Osteoblast (primary cell): ENCODE measurements around the gene CEP57. TPM values are rescaled to one million over a fixed set of nuclear protein-coding genes. Genes with fewer than 3 reads are reported as not detected.

Experiments used
- DNase-seq: peaks from one replicate; pipeline ENCODE4 v3.0.0; 2011; ENCODE audit warnings: low spot score, mixed read lengths; ENCODE audit not compliant: insufficient read length; ENCODE audit errors: missing footprints
- H2AFZ ChIP-seq: 2 replicates; pipeline ENCODE4 v1.6.0; 2011; ENCODE audit warnings: mild to moderate bottlenecking, low read length
- H3K27ac ChIP-seq: 2 replicates; pipeline ENCODE4 v1.5.1; 2011; ENCODE audit warnings: mild to moderate bottlenecking, low read depth, low read length, moderate library complexity
- H3K27me3 ChIP-seq: 2 replicates; pipeline ENCODE4 v1.6.0; 2012; ENCODE audit warnings: mild to moderate bottlenecking, control low read depth, inconsistent platforms, low read length, moderate library complexity; ENCODE audit not compliant: insufficient read depth
- H3K36me3 ChIP-seq: 2 replicates; pipeline ENCODE4 v1.5.1; 2011; ENCODE audit warnings: mild to moderate bottlenecking, low read length, control low read depth, moderate library complexity; ENCODE audit not compliant: insufficient read depth
- H3K4me1 ChIP-seq: 2 replicates; pipeline ENCODE4 v1.5.1; 2011; ENCODE audit warnings: mild to moderate bottlenecking, low read length, control low read depth, moderate library complexity; ENCODE audit not compliant: insufficient read depth
- H3K4me2 ChIP-seq: 2 replicates; pipeline ENCODE4 v1.6.0; 2011; ENCODE audit warnings: mild to moderate bottlenecking, low read length; ENCODE audit not compliant: insufficient read depth
- H3K4me3 ChIP-seq: fragments of 200-600 bp; sonication (generic); 3 replicates; pipeline ENCODE4 v1.5.1; 2012; ENCODE audit warnings: mild to moderate bottlenecking, low read length, inconsistent platforms; ENCODE audit not compliant: insufficient read depth
- H3K79me2 ChIP-seq: 2 replicates; pipeline ENCODE4 v1.6.0; 2012; ENCODE audit warnings: mild to moderate bottlenecking, low read length, control low read depth, inconsistent platforms; ENCODE audit not compliant: insufficient read depth
- H3K9me3 ChIP-seq: 2 replicates; pipeline ENCODE4 v1.5.1; 2011; ENCODE audit warnings: low read depth, low read length, control low read depth
- H4K20me1 ChIP-seq: 2 replicates; pipeline ENCODE4 v1.6.0; 2012; ENCODE audit warnings: mild to moderate bottlenecking, low read length, control low read depth; ENCODE audit not compliant: insufficient read depth
- total RNA-seq: library from RNA; depleted of rRNA; stranded (reverse); fragments of >200 nt; gene quantifications from 2 replicates; pipeline ENCODE4 v1.2.3, GENCODE V29; 2012
- TF ChIP-seq, protein P1 (sequence below): IDR thresholded peaks from 2 replicates; pipeline ENCODE4 v1.5.1; 2011; ENCODE audit warnings: mild to moderate bottlenecking, low read depth, low read length, moderate library complexity; ENCODE audit errors: extremely low read depth

Gene CEP57
- total RNA-seq, 1 donor, result 42.7 TPM

DNA sequence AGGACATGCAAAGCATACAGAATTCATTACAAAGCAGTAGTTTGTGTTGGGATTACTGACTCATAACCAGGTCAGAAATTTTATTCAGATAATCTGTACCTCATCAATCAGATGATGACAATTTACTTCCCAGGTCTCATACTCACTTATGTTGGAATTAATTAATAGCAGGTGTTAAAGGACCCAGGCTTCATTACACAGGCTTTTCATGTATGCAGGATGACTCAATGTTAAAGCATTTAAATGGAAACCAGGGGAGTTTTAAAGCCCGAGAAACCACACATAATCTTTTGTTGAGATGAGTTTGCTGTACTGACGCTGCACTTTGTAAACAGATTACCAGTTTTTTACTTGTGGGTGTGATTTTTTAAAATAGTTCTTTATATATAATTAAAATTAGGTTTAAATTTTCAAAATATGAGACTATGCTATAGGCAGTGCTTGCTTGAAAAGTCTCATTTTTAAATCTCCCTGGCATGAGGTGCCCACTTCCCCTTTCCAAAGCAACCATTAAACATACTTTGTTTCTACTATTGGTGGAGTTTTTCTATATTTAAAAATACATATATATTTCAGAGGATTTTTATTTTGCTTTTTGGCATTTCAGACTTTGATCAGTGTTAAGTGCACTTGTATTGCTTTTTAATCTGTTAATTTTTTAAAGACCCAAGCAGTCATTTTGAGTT is 41.0 kb downstream of the CEP57 start:
- DNase-seq, result no peak
- H3K9me3 ChIP-seq, result no peaks in the 10 kb centered on the region
- H2AFZ ChIP-seq, result no peak overlapping the region
- no peak overlapping the region for H3K4me3 ChIP-seq
- TF ChIP-seq, protein P1, sequence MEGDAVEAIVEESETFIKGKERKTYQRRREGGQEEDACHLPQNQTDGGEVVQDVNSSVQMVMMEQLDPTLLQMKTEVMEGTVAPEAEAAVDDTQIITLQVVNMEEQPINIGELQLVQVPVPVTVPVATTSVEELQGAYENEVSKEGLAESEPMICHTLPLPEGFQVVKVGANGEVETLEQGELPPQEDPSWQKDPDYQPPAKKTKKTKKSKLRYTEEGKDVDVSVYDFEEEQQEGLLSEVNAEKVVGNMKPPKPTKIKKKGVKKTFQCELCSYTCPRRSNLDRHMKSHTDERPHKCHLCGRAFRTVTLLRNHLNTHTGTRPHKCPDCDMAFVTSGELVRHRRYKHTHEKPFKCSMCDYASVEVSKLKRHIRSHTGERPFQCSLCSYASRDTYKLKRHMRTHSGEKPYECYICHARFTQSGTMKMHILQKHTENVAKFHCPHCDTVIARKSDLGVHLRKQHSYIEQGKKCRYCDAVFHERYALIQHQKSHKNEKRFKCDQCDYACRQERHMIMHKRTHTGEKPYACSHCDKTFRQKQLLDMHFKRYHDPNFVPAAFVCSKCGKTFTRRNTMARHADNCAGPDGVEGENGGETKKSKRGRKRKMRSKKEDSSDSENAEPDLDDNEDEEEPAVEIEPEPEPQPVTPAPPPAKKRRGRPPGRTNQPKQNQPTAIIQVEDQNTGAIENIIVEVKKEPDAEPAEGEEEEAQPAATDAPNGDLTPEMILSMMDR, result no peak
- H3K79me2 ChIP-seq, result no peaks in the 10 kb centered on the region
- no peaks in the 10 kb centered on the region for H3K27me3 ChIP-seq
- H3K4me1 ChIP-seq, result peaks cover 29% of the 10 kb centered on the region
- no peaks in the 10 kb centered on the region for H4K20me1 ChIP-seq
- peak overlapping the region; percentile 42 for H3K27ac ChIP-seq
- H3K4me2 ChIP-seq, result no peak overlapping the region
- H3K36me3 ChIP-seq, result peaks cover 36% of the 10 kb centered on the region

DNA sequence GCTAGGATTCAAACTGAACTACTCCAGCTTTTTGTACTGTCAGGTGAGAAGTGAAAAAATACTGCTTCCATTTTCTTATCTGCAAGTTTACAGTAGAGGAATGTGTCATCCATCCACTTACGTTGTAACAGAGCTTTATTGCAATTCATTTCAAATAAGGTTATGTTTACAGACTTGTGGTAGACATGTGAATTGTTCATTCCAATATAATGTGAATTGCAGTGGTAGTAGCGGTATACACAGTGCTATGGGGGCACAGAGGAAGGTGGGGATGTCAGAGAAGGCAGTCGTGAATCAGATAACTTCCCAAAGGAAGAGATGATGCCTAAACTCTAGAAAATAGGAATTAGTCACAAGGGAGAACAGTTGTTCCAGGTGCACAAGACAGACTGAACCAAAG is 42.5 kb downstream of the CEP57 start:
- Histone ChIP-seq H3K27me3 (no peaks in the 10 kb centered on the region), H2AFZ (no peak overlapping the region), H3K9me3 (no peaks in the 10 kb centered on the region), H3K79me2 (no peaks in the 10 kb centered on the region), H4K20me1 (no peaks in the 10 kb centered on the region), H3K4me1 (peaks cover 30% of the 10 kb centered on the region), H3K4me2 (no peak overlapping the region), H3K27ac (peak overlapping the region; percentile 4), H3K4me3 (no peak overlapping the region), H3K36me3 (peaks cover 43% of the 10 kb centered on the region)
- TF ChIP-seq, protein P1, result no peak
- no peak for DNase-seq

DNA sequence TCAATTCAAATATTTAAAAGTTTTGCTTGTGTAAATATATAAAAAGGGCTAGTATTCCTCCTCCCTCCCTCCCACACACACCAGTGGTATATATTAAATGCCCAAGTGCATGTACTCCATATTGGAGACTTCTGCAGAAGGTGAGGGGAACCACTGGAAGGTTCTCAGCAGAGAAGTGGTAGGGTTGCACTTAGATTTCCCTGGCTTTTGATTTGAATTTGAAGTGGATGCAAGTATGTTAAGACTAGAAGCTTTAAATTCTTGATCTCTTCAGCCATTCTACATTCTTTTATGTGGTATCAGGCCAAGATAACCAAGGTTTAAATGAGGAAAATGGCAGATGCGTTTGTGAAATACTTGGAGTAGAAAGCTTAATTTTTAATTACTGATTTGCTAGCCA is 43.1 kb downstream of the CEP57 start:
- Histone ChIP-seq H3K4me3 (no peak overlapping the region), H2AFZ (no peak overlapping the region), H3K27ac (no peak overlapping the region), H3K36me3 (peaks cover 43% of the 10 kb centered on the region), H3K27me3 (no peaks in the 10 kb centered on the region), H3K4me1 (peaks cover 30% of the 10 kb centered on the region), H4K20me1 (no peaks in the 10 kb centered on the region), H3K79me2 (no peaks in the 10 kb centered on the region), H3K4me2 (no peak overlapping the region), H3K9me3 (no peaks in the 10 kb centered on the region)
- DNase-seq, result no peak
- TF ChIP-seq, protein P1, result no peak

DNA sequence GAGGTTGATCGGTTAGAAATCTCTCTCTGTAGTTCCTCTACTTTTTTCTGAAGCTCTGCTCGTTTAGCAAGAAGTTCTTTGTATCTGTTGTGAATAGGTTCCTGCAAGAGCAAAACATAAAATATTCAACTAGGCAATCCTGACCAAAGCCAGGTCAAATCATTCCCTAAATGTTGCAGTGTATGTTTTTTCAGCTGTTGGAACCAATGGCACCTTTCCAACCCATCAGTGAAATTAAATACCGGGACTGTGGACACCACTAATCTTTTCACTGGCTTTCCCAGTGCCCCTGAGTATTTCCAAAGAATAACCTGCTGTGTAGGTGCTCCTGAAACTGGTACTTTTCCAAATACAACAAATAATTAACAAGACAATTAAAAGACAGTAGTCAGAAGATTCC is 45.1 kb downstream of the CEP57 start:
- Histone ChIP-seq H3K9me3 (no peaks in the 10 kb centered on the region), H3K79me2 (no peaks in the 10 kb centered on the region), H3K4me3 (no peak overlapping the region), H3K36me3 (peaks cover 47% of the 10 kb centered on the region), H3K4me1 (peaks cover 26% of the 10 kb centered on the region), H3K27me3 (no peaks in the 10 kb centered on the region), H3K4me2 (no peak overlapping the region), H4K20me1 (no peaks in the 10 kb centered on the region), H2AFZ (no peak overlapping the region), H3K27ac (no peak overlapping the region)
- DNase-seq, result peak; percentile 74
- TF ChIP-seq, protein P1, result no peak
